HCT116 (cell line): Measurements from ENCODE around the gene SGIP1. TPM values are rescaled to one million over a fixed set of nuclear protein-coding genes. Genes with fewer than 3 reads are reported as not detected.

Experiments
- ATAC-seq: fragments of 200-7000 bp; cut with Tn5 transposase; 2 replicates; pipeline ENCODE4 v1.9.1; 2020; ENCODE audit warnings: mild to moderate bottlenecking, moderate library complexity
- BruUV-seq: library from RNA; stranded (reverse); fragments of 400-500 nt; replicated peaks from 2 replicates; lab custom pipeline; 2021; lab: Mats Ljungman, UMichigan
- CTCF ChIA-PET: fragments of 300-600 bp; sonication (Branson Sonifier 250); formaldehyde crosslinking; loops from one replicate; lab custom pipeline; 2021; ENCODE audit warnings: antibody characterized with exemption; lab: Charles Lee
- POLR2A ChIA-PET: fragments of 300-600, 350-600 bp; sonication (Branson Sonifier 250); formaldehyde crosslinking; loops from one replicate; lab custom pipeline; 2021; ENCODE audit warnings: antibody characterized with exemption; lab: Charles Lee
- RAD21 ChIA-PET, 2 experiments: fragments of 300-600 bp; sonication (Branson Sonifier 250); formaldehyde crosslinking; loops; one replicate each; lab custom pipeline; 2023; ENCODE audit warnings: low total read pairs in 2 of 2; ENCODE audit not compliant: uncharacterized antibody in 2 of 2, unreplicated experiment in 2 of 2, low non-redundant PET in 1 of 2; lab: Charles Lee
- DNase-seq: peaks from one replicate; pipeline ENCODE4 v3.0.0-alpha.2; 2010; ENCODE audit warnings: low read depth, low spot score
- H2AFZ ChIP-seq: fragments of 200-600 bp; shearing (Covaris generic), sonication (generic); 2 replicates; pipeline ENCODE4 v1.6.1; 2017; ENCODE audit warnings: low read depth, mixed run types, mixed read lengths, antibody characterized with exemption, low read length; ENCODE audit not compliant: poor library complexity, severe bottlenecking
- H3K27ac ChIP-seq: 2 replicates; pipeline ENCODE4 v1.5.1; 2012; ENCODE audit warnings: low read depth, low read length
- H3K27me3 ChIP-seq: fragments of 200-600 bp; sonication (generic); 2 replicates; pipeline ENCODE4 v1.6.1; 2016; ENCODE audit warnings: mixed run types, low read length, mixed read lengths; ENCODE audit not compliant: insufficient read depth
- H3K36me3 ChIP-seq, 2 experiments: fragments of 200-500 bp in 1 of 2; fragments of 200-600 bp in 1 of 2; sonication (Bioruptor generic) in 1 of 2; sonication (generic) in 1 of 2; 2 replicates each; pipeline versions ENCODE4 v1.5.1 to v1.6.1; 2014 to 2016; ENCODE audit warnings: low read length in 2 of 2, inconsistent platforms in 1 of 2, mixed read lengths in 1 of 2, mixed run types in 1 of 2; ENCODE audit not compliant: insufficient read depth in 2 of 2, control insufficient read depth in 1 of 2
- H3K4me1 ChIP-seq, 2 experiments: fragments of 200-600 bp in 1 of 2; sonication (generic) in 1 of 2; 2 replicates each; pipeline versions ENCODE4 v1.5.1 to v1.6.1; 2012 to 2017; ENCODE audit warnings: low read length in 2 of 2, inconsistent platforms in 1 of 2, mild to moderate bottlenecking in 1 of 2, mixed read lengths in 1 of 2, mixed run types in 1 of 2, moderate library complexity in 1 of 2; ENCODE audit not compliant: insufficient read depth in 2 of 2, control insufficient read depth in 1 of 2
- H3K4me2 ChIP-seq: fragments of 200-600 bp; sonication (generic); 2 replicates; pipeline ENCODE4 v1.6.1; 2017; ENCODE audit warnings: mixed run types, low read length, mixed read lengths
- H3K4me3 ChIP-seq, 2 experiments: fragments of 200-600 bp in 1 of 2; sonication (generic) in 1 of 2; replicated peaks in 1 of 2; 2 replicates each; pipeline ENCODE4 v1.5.1; 2011 to 2016; ENCODE audit warnings: low read length in 2 of 2, control low read depth in 1 of 2, low read depth in 1 of 2, mild to moderate bottlenecking in 1 of 2, mixed read lengths in 1 of 2, mixed run types in 1 of 2
- H3K79me2 ChIP-seq: fragments of 200-600 bp; sonication (generic); 2 replicates; pipeline ENCODE4 v1.6.1; 2017; ENCODE audit warnings: mild to moderate bottlenecking, mixed run types, low read length, moderate library complexity, mixed read lengths; ENCODE audit not compliant: insufficient read depth
- H3K9ac ChIP-seq: fragments of 200-600 bp; sonication (generic); 2 replicates; pipeline ENCODE4 v1.6.1; 2016; ENCODE audit warnings: low read length, mixed read lengths
- H3K9me2 ChIP-seq: fragments of 200-600 bp; sonication (generic), shearing (Covaris generic); 2 replicates; pipeline ENCODE4 v1.6.1; 2017; ENCODE audit warnings: mixed run types, mild to moderate bottlenecking, moderate library complexity; ENCODE audit not compliant: insufficient read depth
- H3K9me3 ChIP-seq, 2 experiments: fragments of 200-500 bp in 1 of 2; fragments of 200-600 bp in 1 of 2; sonication (Bioruptor generic) in 1 of 2; sonication (generic) in 1 of 2; 2 replicates each; pipeline ENCODE4 v1.6.1; 2014 to 2017; ENCODE audit warnings: low read length in 2 of 2, mixed read lengths in 2 of 2, inconsistent platforms in 1 of 2, low read depth in 1 of 2, mild to moderate bottlenecking in 1 of 2, mixed run types in 1 of 2, moderate library complexity in 1 of 2; ENCODE audit not compliant: control insufficient read depth in 1 of 2, insufficient read depth in 1 of 2
- H4K20me1 ChIP-seq: fragments of 200-600 bp; sonication (generic), shearing (Covaris generic); 2 replicates; pipeline ENCODE4 v1.6.1; 2017; ENCODE audit warnings: mixed run types, mild to moderate bottlenecking, moderate library complexity; ENCODE audit not compliant: insufficient read depth
- ATF3 ChIP-seq: IDR thresholded peaks from 2 replicates; pipeline ENCODE4 v1.6.1; 2012
- CBX3 ChIP-seq: IDR thresholded peaks from 2 replicates; pipeline ENCODE4 v1.6.1; 2012; ENCODE audit warnings: low read depth
- CEBPB ChIP-seq: IDR thresholded peaks from 2 replicates; pipeline ENCODE4 v1.6.1; 2012; ENCODE audit warnings: low read depth
- CTCF ChIP-seq, 3 experiments: fragments of 200-600 bp in 1 of 3; sonication (generic) in 1 of 3; IDR thresholded peaks in 2 of 3; conservative IDR thresholded peaks in 1 of 3; 2 replicates each; pipeline ENCODE4 v1.5.1; 2012 to 2017; ENCODE audit warnings: low read depth in 2 of 3, low read length in 2 of 3, antibody characterized with exemption in 1 of 3, borderline replicate concordance in 1 of 3, control low read depth in 1 of 3, mild to moderate bottlenecking in 1 of 3, mixed read lengths in 1 of 3, mixed run types in 1 of 3, moderate library complexity in 1 of 3; ENCODE audit not compliant: insufficient read depth in 1 of 3
- EGR1 ChIP-seq: IDR thresholded peaks from 2 replicates; pipeline ENCODE4 v1.6.1; 2012; ENCODE audit warnings: low read depth
- ELF1 ChIP-seq: IDR thresholded peaks from 2 replicates; pipeline ENCODE4 v1.6.1; 2012; ENCODE audit warnings: low read depth, borderline replicate concordance
- EZH2 ChIP-seq: fragments of 200-600 bp; sonication (generic); IDR thresholded peaks from 2 replicates; pipeline ENCODE4 v1.6.1; 2017; ENCODE audit warnings: antibody characterized with exemption, mixed run types
- EZH2phosphoT487 ChIP-seq: fragments of 200-600 bp; IDR thresholded peaks from 2 replicates; pipeline ENCODE4 v1.6.1; 2018; ENCODE audit warnings: antibody characterized with exemption, borderline replicate concordance
- FOSL1 ChIP-seq: IDR thresholded peaks from 2 replicates; pipeline ENCODE4 v1.6.1; 2012; ENCODE audit warnings: low read depth
- JUND ChIP-seq: IDR thresholded peaks from 2 replicates; pipeline ENCODE4 v1.6.1; 2012
- MAX ChIP-seq: IDR thresholded peaks from 2 replicates; pipeline ENCODE4 v1.6.1; 2012
- POLR2A ChIP-seq: IDR thresholded peaks from 2 replicates; pipeline ENCODE4 v1.7.0; 2011; ENCODE audit warnings: borderline replicate concordance; ENCODE audit not compliant: insufficient read depth, insufficient read length; ENCODE audit errors: extremely low read depth
- RAD21 ChIP-seq: IDR thresholded peaks from 2 replicates; pipeline ENCODE4 v1.6.1; 2012; ENCODE audit warnings: low read depth, mild to moderate bottlenecking
- REST ChIP-seq: IDR thresholded peaks from 2 replicates; pipeline ENCODE4 v1.6.1; 2012; ENCODE audit warnings: low read depth
- SIN3A ChIP-seq: IDR thresholded peaks from 2 replicates; pipeline ENCODE4 v1.6.1; 2012; ENCODE audit warnings: low read depth
- SP1 ChIP-seq: IDR thresholded peaks from 2 replicates; pipeline ENCODE4 v1.6.1; 2012; ENCODE audit warnings: low read depth
- SRF ChIP-seq: IDR thresholded peaks from 2 replicates; pipeline ENCODE4 v1.6.1; 2012; ENCODE audit warnings: low read depth
- TCF7L2 ChIP-seq: IDR thresholded peaks from 2 replicates; pipeline ENCODE4 v1.7.0; 2011; ENCODE audit warnings: borderline replicate concordance, inconsistent platforms; ENCODE audit not compliant: insufficient read depth, insufficient read length; ENCODE audit errors: extremely low read depth
- YY1 ChIP-seq: IDR thresholded peaks from 2 replicates; pipeline ENCODE4 v1.6.1; 2011; ENCODE audit warnings: low read length, low read depth, moderate library complexity, mild to moderate bottlenecking; ENCODE audit not compliant: insufficient replicate concordance; ENCODE audit errors: extremely low read depth
- ZFX ChIP-seq: fragments of 450-650 bp; IDR thresholded peaks from 2 replicates; pipeline ENCODE4 v1.6.1; 2017
- ZNF274 ChIP-seq: fragments of 200-500 bp; sonication (Bioruptor generic); IDR thresholded peaks from 2 replicates; pipeline ENCODE4 v1.6.1; 2014; ENCODE audit warnings: mild to moderate bottlenecking, low read depth, low read length, inconsistent platforms
- intact Hi-C: fragments of 100-400 bp; cut with micrococcal nuclease; formaldehyde crosslinking; loops from 2 replicates; pipeline ENCODE4 v1.10.0; 2022
- total RNA-seq: library from RNA; stranded (reverse); gene quantifications from one replicate; pipeline ENCODE4 v1.2.1, GENCODE V29; 2021; ENCODE audit not compliant: unreplicated experiment

Gene SGIP1
- total RNA-seq, 1 experiment from 2014 or later, result 0.15 TPM

GRCh38 chr1:66542811-66543767, 9.1 kb downstream of the SGIP1 start:
- Histone ChIP-seq H3K79me2 (no peaks in the 10 kb centered on the region), H3K36me3 (no peaks in the 10 kb centered on the region), H3K27me3 (no peaks in the 10 kb centered on the region), H3K4me1 (peaks cover 21 to 51% of the 10 kb centered on the region in 2 experiments), H2AFZ (peak overlapping the region; percentile 96), H4K20me1 (no peaks in the 10 kb centered on the region), H3K4me3 (peak overlapping the region in 1 of 2 experiments; percentile 21; a peak in 1 of 4 replicates), H3K9me2 (no peaks in the 10 kb centered on the region), H3K4me2 (peak overlapping the region; percentile 64), H3K9ac (peak overlapping the region; percentile 50), H3K9me3 (no peaks in the 10 kb centered on the region), H3K27ac (peak overlapping the region; percentile 71)
- DNase-seq (peak; percentile 91), ATAC-seq (peak; percentile 97)
- intact Hi-C loops, result no loop called here
- POLR2A ChIA-PET, result interaction anchor here (1.3 to 1.4 kb wide), 3 partner anchors 10 to 22 kb away, joined by 3 to 5 read pairs (median 4); no protein-coding TSS in a partner anchor
- no TSS peak for BruUV-seq
- CTCF ChIA-PET, result interaction anchor here (1.6 kb wide), 1 partner anchor 39 kb away, joined by 5 read pairs; no protein-coding TSS in a partner anchor
- RAD21 ChIA-PET, result no interaction called here
- TF ChIP-seq CEBPB, result peak; percentile 46; the same call in 1 of the 2 replicates
- TF ChIP-seq TCF7L2, result peak; percentile 93
- 0 out of 2 replicates have a peak, but pooled peaks have one; percentile 36 for TF ChIP-seq MAX
- TF ChIP-seq YY1, result no peak
- TF ChIP-seq FOSL1, result peak; percentile 77
- peak; percentile 87 for TF ChIP-seq JUND
- TF ChIP-seq ZFX, result no peak
- TF ChIP-seq ATF3, result no peak
- TF ChIP-seq EZH2phosphoT487, result no peak
- TF ChIP-seq REST, result no peak
- TF ChIP-seq ZNF274, result no peak
- peak; percentile 85 for TF ChIP-seq SP1
- TF ChIP-seq CBX3, result peak; percentile 92
- TF ChIP-seq RAD21, result no peak
- no peak for TF ChIP-seq CTCF (IDR thresholded peaks at IDR 0.05 in 2 of 3, conservative IDR thresholded peaks at IDR 0.05 in 1 of 3; ENCODE audit: borderline replicate concordance in 1 of 3, insufficient read depth in 1 of 3, low read depth in 2 of 3, low read length in 2 of 3)
- TF ChIP-seq EZH2, result no peak
- TF ChIP-seq POLR2A, result no peak
- TF ChIP-seq EGR1, result no peak
- peak; percentile 96 for TF ChIP-seq SRF
- no peak for TF ChIP-seq ELF1
- TF ChIP-seq SIN3A, result peak; percentile 32; the same call in 1 of the 2 replicates
